A549 (cell line): ENCODE results near the gene PERCC1. TPM values are rescaled to one million over a fixed set of nuclear protein-coding genes. Genes with fewer than 3 reads are reported as not detected.
"Not testable (repeated sequence)": the region's sequence is repeated elsewhere in the genome, so short reads cannot be mapped to it uniquely, and the experiment has no call there.

ENCODE experiments used
- ATAC-seq, 2 experiments: fragments of 200-7000 bp in 1 of 2; fragments of >200 bp in 1 of 2; cut with Nextera tagmentation in 1 of 2; cut with Tn5 transposase in 1 of 2; 3 replicates each; pipeline versions ENCODE4 v1.8.0 to v1.9.1; 2018 to 2020; ENCODE audit warnings: mild to moderate bottlenecking in 1 of 2, moderate library complexity in 1 of 2
- CTCF ChIA-PET: fragments of 300-600 bp; sonication (Branson Sonifier 250); formaldehyde crosslinking; extraction: SDS; loops from one replicate; lab custom pipeline; 2021; ENCODE audit warnings: antibody characterized with exemption, inconsistent platforms; lab: Yijun Ruan, JAX
- POLR2A ChIA-PET: fragments of 350-600 bp; formaldehyde crosslinking; extraction: SDS; loops from one replicate; lab custom pipeline; 2021; ENCODE audit warnings: antibody characterized with exemption, inconsistent platforms; lab: Yijun Ruan, JAX
- DNase-seq, 2 experiments: peaks; one replicate each; pipeline versions ENCODE4 v3.0.0 to v3.0.0-alpha.2; 2011 to 2016; ENCODE audit warnings: low read depth in 1 of 2, low spot score in 1 of 2
- FAIRE-seq: peaks from 2 replicates; lab custom pipeline; 2011; peaks lifted over from hg19 to GRCh38; lab: Jason Lieb, UNC
- H3K27ac ChIP-seq, 2 experiments: fragments of >200 bp; sonication (Bioruptor Twin); formaldehyde crosslinking; 3 replicates each; pipeline ENCODE4 v1.5.1; 2016 to 2017
- H3K4me1 ChIP-seq: fragments of >200 bp; sonication (Bioruptor Twin); formaldehyde crosslinking; 3 replicates; pipeline ENCODE4 v1.6.1; 2016
- H3K4me2 ChIP-seq: fragments of >200 bp; sonication (Bioruptor Twin); formaldehyde crosslinking; 3 replicates; pipeline ENCODE4 v1.6.1; 2016
- H3K4me3 ChIP-seq: fragments of >200 bp; sonication (Bioruptor Twin); formaldehyde crosslinking; 3 replicates; pipeline ENCODE4 v1.5.1; 2016
- H3K9me3 ChIP-seq: fragments of >200 bp; sonication (Bioruptor Twin); formaldehyde crosslinking; 3 replicates; pipeline ENCODE4 v1.6.1; 2016
- CBX8 ChIP-seq: fragments of 200-600 bp; sonication (generic); IDR thresholded peaks from 2 replicates; pipeline ENCODE4 v1.6.1; 2016
- EP300 ChIP-seq, 2 experiments: fragments of >200 bp; sonication (Bioruptor Twin); formaldehyde crosslinking; IDR thresholded peaks; 2 replicates in 1 of 2; 3 replicates in 1 of 2; pipeline ENCODE4 v1.6.1; 2016 to 2017
- ESRRA ChIP-seq: fragments of 150-350 bp; IDR thresholded peaks from 2 replicates; pipeline ENCODE4 v1.6.1; 2014; ENCODE audit warnings: mild to moderate bottlenecking, low read length, borderline replicate concordance
- HEYL ChIP-seq: fragments of 250-450 bp; sonication (Bioruptor Pico); IDR thresholded peaks from 2 replicates; pipeline ENCODE4 v1.8.0; 2021; ENCODE audit warnings: mild to moderate bottlenecking, moderate library complexity
- HOXA7 ChIP-seq: fragments of 250-450 bp; sonication (Bioruptor Pico); IDR thresholded peaks from 2 replicates; pipeline ENCODE4 v1.5.0; 2020; ENCODE audit warnings: mild to moderate bottlenecking, moderate library complexity
- HOXB13 ChIP-seq: fragments of 250-450 bp; sonication (Bioruptor Pico); IDR thresholded peaks from 2 replicates; pipeline ENCODE4 v1.5.0; 2020; ENCODE audit warnings: low read depth, mild to moderate bottlenecking, moderate library complexity
- HOXB5 ChIP-seq: fragments of 250-450 bp; sonication (Bioruptor Pico); IDR thresholded peaks from 2 replicates; pipeline ENCODE4 v1.5.0; 2020; ENCODE audit warnings: mild to moderate bottlenecking, moderate library complexity
- JUN ChIP-seq, 2 experiments: fragments of >200 bp; sonication (Bioruptor Twin); formaldehyde crosslinking; IDR thresholded peaks; 2 replicates in 1 of 2; 3 replicates in 1 of 2; pipeline ENCODE4 v1.6.1; 2016 to 2017
- KDM1A ChIP-seq: fragments of 200-600 bp; sonication (generic); IDR thresholded peaks from 2 replicates; pipeline ENCODE4 v1.6.1; 2016; ENCODE audit warnings: low read depth, mild to moderate bottlenecking
- MAFK ChIP-seq: fragments of 450-650 bp; IDR thresholded peaks from 2 replicates; pipeline ENCODE4 v1.6.1; 2014; ENCODE audit not compliant: partially characterized antibody
- MAZ ChIP-seq: fragments of 150-350 bp; IDR thresholded peaks from 2 replicates; pipeline ENCODE4 v1.6.1; 2014; ENCODE audit warnings: antibody characterized with exemption, low read depth, low read length, borderline replicate concordance
- POLR2A ChIP-seq: IDR thresholded peaks from 2 replicates; pipeline ENCODE4 v1.6.1; 2012; ENCODE audit warnings: mild to moderate bottlenecking, low read length
- POLR2AphosphoS2 ChIP-seq: conservative IDR thresholded peaks from 2 replicates; pipeline ENCODE4 v1.6.1; 2012; ENCODE audit warnings: low read length, improper control_type of control experiment, inconsistent platforms
- RARB ChIP-seq: fragments of 250-450 bp; sonication (Bioruptor Pico); IDR thresholded peaks from 2 replicates; pipeline ENCODE4 v1.8.0; 2021; ENCODE audit warnings: mild to moderate bottlenecking, moderate library complexity
- RFX5 ChIP-seq: fragments of 450-650 bp; IDR thresholded peaks from 2 replicates; pipeline ENCODE4 v1.7.1; 2014; ENCODE audit warnings: antibody characterized with exemption, mild to moderate bottlenecking, moderate library complexity
- SREBF2 ChIP-seq: fragments of 450-650 bp; IDR thresholded peaks from 2 replicates; pipeline ENCODE4 v1.6.1; 2014; ENCODE audit warnings: mild to moderate bottlenecking, moderate library complexity
- ZC3H11A ChIP-seq: fragments of 450-650 bp; IDR thresholded peaks from 2 replicates; pipeline ENCODE4 v1.6.1; 2014; ENCODE audit warnings: antibody characterized with exemption, mild to moderate bottlenecking
- ZNF302 ChIP-seq: fragments of 250-450 bp; sonication (Bioruptor Pico); IDR thresholded peaks from 2 replicates; pipeline ENCODE4 v1.9.0; 2021; ENCODE audit warnings: inconsistent platforms, mild to moderate bottlenecking, moderate library complexity
- WGBS: methylation state at CpG from one replicate; pipeline ENCODE4 v1.1.6; 2017; ENCODE audit errors: missing lambda C conversion rate; 5-methylcytosine and 5-hydroxymethylcytosine counted together
- polyA plus RNA-seq, 4 experiments: library from polyadenylated mRNA; depleted of rRNA in 3 of 4; stranded (reverse); fragments of >200 nt; fragmentation: RNase III in 1 of 4; extraction: RNeasy Plus Mini Kit Qiagen cat#74134 plus additional on column Dnase treatment in 1 of 4; gene quantifications; 2 replicates in 3 of 4; 3 replicates in 1 of 4; pipeline ENCODE4 v1.2.3, GENCODE V29; 2011 to 2017
- TF ChIP-seq, protein P1 (sequence below): fragments of 450-650 bp; IDR thresholded peaks from 2 replicates; pipeline ENCODE4 v1.6.1; 2014; ENCODE audit warnings: antibody characterized with exemption
- TF ChIP-seq, protein P2 (sequence below): fragments of >200 bp; sonication (Bioruptor Twin); formaldehyde crosslinking; IDR thresholded peaks from 3 replicates; pipeline ENCODE4 v1.5.1; 2016
- TF ChIP-seq, protein P3 (sequence below): fragments of 200-600 bp; sonication (generic); IDR thresholded peaks from 2 replicates; pipeline ENCODE4 v1.6.1; 2016; ENCODE audit warnings: antibody characterized with exemption, mild to moderate bottlenecking, moderate library complexity
- TF ChIP-seq, protein P4 (sequence below): IDR thresholded peaks from 2 replicates; pipeline ENCODE4 v1.6.1; 2012; ENCODE audit warnings: low read depth, borderline replicate concordance
- TF ChIP-seq, protein P5 (sequence below): fragments of 250-450 bp; sonication (Bioruptor Pico); IDR thresholded peaks from 2 replicates; pipeline ENCODE4 v1.5.0; 2021; ENCODE audit warnings: mild to moderate bottlenecking, moderate library complexity, borderline replicate concordance

Gene PERCC1
- polyA plus RNA-seq, 2 of the 4 experiments (the other 2 are of a cell fraction) = not detected

DNA sequence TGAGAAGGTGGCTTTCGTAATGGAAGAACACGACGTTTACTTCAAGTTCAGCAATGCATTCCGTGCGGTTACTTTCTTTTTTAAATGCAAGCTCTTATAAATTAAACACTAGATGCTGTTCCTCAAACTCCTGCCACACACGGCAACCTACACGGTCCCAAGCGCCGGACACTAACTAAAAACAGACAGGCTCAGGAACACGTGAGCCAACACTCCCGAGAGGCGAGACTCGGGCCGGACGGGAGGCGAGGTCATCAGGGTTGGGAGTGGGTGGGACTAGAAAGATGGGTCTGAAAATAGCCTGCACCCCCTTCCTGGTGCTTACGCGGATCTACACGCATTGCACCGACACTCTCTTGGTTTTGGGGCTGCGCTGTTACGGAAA, 37.5 kb downstream of the PERCC1 start (continued):
- TF ChIP-seq ZC3H11A = no peak
- no peak for TF ChIP-seq RFX5
- no peak for TF ChIP-seq ZNF302 (CRISPR knock-in tag)

DNA sequence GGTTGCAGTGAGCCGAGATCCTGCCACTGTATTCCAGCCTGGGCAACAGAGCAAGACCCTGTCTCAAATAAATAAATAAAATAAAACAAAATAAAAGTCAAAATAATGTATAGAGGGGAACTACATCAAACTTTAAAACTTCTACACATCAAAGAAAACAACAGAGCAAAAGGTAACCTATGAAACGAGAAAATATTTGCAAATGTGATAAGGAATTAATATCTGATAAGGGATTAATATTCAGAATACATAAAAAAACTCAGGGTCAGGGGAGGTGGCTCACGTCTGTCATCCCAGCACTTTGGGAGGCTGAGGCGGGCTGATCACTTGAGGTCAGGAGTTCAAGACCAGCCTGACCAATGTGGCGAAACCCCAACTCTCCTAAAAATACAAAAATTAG, 38.3 kb downstream of the PERCC1 start:
- H3K4me3 ChIP-seq, FAIRE-seq, ATAC-seq, H3K27ac ChIP-seq, H3K4me1 ChIP-seq, CTCF ChIA-PET, H3K9me3 ChIP-seq, POLR2A ChIA-PET, DNase-seq, H3K4me2 ChIP-seq: not testable (repeated sequence)
- WGBS = 79% methylated on average over 5 of the region's 5 CpGs

DNA sequence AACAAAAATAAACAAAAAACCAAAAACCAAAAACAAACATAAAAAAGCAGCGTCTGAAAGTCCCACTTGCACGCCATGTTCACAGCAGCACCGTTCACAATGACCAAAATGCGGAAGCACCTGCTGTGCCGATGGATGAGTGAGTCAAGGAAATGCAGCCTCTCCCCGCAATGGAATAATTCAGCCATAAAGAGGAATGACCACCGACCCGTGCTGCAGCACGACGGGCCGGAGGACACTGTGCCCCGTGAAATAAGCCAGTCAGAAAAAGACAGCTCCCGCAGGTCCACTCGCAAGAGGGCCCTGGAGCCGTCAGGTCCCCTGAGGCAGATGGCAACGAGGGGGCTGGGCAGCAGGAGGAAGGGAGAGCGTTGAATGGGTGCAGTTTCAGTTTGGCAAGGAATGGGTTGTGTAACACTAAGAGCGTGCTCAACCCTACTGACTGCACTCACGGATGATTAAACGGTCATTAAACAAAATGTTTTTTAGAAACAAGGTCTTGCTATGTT, 38.9 kb downstream of the PERCC1 start:
- 89% methylated on average over 20 of the region's 20 CpGs for WGBS
- CTCF ChIA-PET = no interaction called here
- Histone ChIP-seq H3K4me2 (no peak overlapping the region), H3K4me1 (peaks cover 6% of the 10 kb centered on the region), H3K9me3 (no peaks in the 10 kb centered on the region), H3K4me3 (no peak overlapping the region), H3K27ac (no peak overlapping the region)
- no peak for TF ChIP-seq EP300 (IDR thresholded peaks at IDR 0.05)
- TF ChIP-seq MAFK = no peak
- no peak for TF ChIP-seq HOXB5 (CRISPR knock-in tag)
- TF ChIP-seq POLR2AphosphoS2 = no peak
- TF ChIP-seq RARB (CRISPR knock-in tag) = no peak
- ATAC-seq (no peak), FAIRE-seq (no peak), DNase-seq (no peak)
- POLR2A ChIA-PET = no interaction called here

DNA sequence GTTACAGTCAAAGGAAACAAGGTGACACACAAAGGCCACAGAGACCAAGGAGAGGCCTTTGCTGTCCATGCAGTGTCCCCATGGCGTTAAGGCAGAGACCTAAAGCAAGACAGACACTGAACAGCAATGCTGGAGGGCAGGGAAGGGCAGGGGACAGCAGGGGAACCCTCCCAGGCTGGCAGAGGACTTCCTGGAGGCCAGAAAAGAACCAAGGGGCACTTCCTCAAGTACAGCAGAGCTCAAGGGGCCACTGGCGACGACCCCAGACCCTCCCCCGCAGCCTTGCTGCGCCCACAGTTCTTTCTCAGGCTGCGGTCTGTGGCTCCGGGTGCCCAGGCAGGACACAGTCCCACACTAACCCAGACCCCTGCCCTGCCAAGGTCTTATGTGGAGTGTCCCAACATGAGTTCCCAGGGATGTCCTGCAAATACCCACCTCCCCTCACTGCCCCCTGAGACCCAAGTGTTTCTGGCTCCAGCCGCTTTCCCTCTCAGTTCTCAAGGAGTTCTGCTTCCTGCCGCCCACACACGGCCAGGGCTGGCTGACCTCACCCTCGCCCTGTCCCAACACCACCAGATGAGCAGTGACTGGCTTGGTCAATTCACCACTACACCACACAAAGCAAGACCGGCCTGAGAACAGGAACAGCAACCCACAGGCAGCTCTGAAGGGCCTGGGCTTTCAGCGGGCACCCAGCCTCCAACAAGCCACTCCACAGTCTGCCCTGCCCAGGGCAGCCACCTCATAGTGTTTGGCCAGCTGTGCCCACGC, 39.8 kb downstream of the PERCC1 start:
- POLR2A ChIA-PET = interaction anchor here (1.3 kb wide), 1 partner anchor 141 kb away, joined by 4 read pairs; the partner anchor contains the start of gene IFT140
- ATAC-seq (no peak), DNase-seq (no peak), FAIRE-seq (no peak)
- 78% methylated on average over 14 of the region's 14 CpGs for WGBS
- Histone ChIP-seq H3K27ac (no peak overlapping the region), H3K9me3 (no peaks in the 10 kb centered on the region), H3K4me2 (no peak overlapping the region), H3K4me1 (peaks cover 9% of the 10 kb centered on the region), H3K4me3 (no peak overlapping the region)
- CTCF ChIA-PET = interaction anchor here (1.3 kb wide), 1 partner anchor 42 kb away, joined by 4 read pairs; no protein-coding TSS in a partner anchor
- TF ChIP-seq, protein P1, sequence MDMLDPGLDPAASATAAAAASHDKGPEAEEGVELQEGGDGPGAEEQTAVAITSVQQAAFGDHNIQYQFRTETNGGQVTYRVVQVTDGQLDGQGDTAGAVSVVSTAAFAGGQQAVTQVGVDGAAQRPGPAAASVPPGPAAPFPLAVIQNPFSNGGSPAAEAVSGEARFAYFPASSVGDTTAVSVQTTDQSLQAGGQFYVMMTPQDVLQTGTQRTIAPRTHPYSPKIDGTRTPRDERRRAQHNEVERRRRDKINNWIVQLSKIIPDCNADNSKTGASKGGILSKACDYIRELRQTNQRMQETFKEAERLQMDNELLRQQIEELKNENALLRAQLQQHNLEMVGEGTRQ = no peak
- TF ChIP-seq SREBF2 (no peak), JUN (IDR thresholded peaks at IDR 0.05) (no peak), ESRRA (no peak), MAZ (no peak), RFX5 (no peak), KDM1A (no peak), HOXA7 (no peak), HOXB13 (CRISPR knock-in tag) (no peak), HEYL (CRISPR knock-in tag) (no peak), CBX8 (no peak), POLR2A (no peak)
- TF ChIP-seq, protein P2, sequence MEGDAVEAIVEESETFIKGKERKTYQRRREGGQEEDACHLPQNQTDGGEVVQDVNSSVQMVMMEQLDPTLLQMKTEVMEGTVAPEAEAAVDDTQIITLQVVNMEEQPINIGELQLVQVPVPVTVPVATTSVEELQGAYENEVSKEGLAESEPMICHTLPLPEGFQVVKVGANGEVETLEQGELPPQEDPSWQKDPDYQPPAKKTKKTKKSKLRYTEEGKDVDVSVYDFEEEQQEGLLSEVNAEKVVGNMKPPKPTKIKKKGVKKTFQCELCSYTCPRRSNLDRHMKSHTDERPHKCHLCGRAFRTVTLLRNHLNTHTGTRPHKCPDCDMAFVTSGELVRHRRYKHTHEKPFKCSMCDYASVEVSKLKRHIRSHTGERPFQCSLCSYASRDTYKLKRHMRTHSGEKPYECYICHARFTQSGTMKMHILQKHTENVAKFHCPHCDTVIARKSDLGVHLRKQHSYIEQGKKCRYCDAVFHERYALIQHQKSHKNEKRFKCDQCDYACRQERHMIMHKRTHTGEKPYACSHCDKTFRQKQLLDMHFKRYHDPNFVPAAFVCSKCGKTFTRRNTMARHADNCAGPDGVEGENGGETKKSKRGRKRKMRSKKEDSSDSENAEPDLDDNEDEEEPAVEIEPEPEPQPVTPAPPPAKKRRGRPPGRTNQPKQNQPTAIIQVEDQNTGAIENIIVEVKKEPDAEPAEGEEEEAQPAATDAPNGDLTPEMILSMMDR = no peak
- TF ChIP-seq, protein P3, sequence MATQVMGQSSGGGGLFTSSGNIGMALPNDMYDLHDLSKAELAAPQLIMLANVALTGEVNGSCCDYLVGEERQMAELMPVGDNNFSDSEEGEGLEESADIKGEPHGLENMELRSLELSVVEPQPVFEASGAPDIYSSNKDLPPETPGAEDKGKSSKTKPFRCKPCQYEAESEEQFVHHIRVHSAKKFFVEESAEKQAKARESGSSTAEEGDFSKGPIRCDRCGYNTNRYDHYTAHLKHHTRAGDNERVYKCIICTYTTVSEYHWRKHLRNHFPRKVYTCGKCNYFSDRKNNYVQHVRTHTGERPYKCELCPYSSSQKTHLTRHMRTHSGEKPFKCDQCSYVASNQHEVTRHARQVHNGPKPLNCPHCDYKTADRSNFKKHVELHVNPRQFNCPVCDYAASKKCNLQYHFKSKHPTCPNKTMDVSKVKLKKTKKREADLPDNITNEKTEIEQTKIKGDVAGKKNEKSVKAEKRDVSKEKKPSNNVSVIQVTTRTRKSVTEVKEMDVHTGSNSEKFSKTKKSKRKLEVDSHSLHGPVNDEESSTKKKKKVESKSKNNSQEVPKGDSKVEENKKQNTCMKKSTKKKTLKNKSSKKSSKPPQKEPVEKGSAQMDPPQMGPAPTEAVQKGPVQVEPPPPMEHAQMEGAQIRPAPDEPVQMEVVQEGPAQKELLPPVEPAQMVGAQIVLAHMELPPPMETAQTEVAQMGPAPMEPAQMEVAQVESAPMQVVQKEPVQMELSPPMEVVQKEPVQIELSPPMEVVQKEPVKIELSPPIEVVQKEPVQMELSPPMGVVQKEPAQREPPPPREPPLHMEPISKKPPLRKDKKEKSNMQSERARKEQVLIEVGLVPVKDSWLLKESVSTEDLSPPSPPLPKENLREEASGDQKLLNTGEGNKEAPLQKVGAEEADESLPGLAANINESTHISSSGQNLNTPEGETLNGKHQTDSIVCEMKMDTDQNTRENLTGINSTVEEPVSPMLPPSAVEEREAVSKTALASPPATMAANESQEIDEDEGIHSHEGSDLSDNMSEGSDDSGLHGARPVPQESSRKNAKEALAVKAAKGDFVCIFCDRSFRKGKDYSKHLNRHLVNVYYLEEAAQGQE = no peak
- TF ChIP-seq, protein P4, sequence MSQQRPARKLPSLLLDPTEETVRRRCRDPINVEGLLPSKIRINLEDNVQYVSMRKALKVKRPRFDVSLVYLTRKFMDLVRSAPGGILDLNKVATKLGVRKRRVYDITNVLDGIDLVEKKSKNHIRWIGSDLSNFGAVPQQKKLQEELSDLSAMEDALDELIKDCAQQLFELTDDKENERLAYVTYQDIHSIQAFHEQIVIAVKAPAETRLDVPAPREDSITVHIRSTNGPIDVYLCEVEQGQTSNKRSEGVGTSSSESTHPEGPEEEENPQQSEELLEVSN = no peak
- TF ChIP-seq, protein P5, sequence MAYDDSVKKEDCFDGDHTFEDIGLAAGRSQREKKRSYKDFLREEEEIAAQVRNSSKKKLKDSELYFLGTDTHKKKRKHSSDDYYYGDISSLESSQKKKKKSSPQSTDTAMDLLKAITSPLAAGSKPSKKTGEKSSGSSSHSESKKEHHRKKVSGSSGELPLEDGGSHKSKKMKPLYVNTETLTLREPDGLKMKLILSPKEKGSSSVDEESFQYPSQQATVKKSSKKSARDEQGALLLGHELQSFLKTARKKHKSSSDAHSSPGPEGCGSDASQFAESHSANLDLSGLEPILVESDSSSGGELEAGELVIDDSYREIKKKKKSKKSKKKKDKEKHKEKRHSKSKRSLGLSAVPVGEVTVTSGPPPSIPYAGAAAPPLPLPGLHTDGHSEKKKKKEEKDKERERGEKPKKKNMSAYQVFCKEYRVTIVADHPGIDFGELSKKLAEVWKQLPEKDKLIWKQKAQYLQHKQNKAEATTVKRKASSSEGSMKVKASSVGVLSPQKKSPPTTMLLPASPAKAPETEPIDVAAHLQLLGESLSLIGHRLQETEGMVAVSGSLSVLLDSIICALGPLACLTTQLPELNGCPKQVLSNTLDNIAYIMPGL (CRISPR knock-in tag) = no peak
